KMS-11 (cell line): Measurements from ENCODE around the gene BCAS1.

Experiments
- H2AFZ ChIP-seq: fragments of 200-600 bp; sonication (generic); 2 replicates; pipeline ENCODE4 v1.6.1; 2016; ENCODE audit warnings: antibody characterized with exemption, mixed run types, low read depth
- H3K27ac ChIP-seq: fragments of 200-600 bp; sonication (generic); 2 replicates; pipeline ENCODE4 v1.6.1; 2016; ENCODE audit warnings: mild to moderate bottlenecking, mixed run types
- H3K27me3 ChIP-seq: fragments of 200-600 bp; sonication (generic); 2 replicates; pipeline ENCODE4 v1.6.1; 2017; ENCODE audit warnings: mild to moderate bottlenecking, low read depth, mixed run types, moderate library complexity; ENCODE audit not compliant: insufficient read depth
- H3K36me3 ChIP-seq: fragments of 200-600 bp; sonication (generic); 2 replicates; pipeline ENCODE4 v1.6.1; 2017; ENCODE audit warnings: mild to moderate bottlenecking, mixed run types; ENCODE audit not compliant: insufficient read depth
- H3K4me1 ChIP-seq: fragments of 200-600 bp; sonication (generic); 2 replicates; pipeline ENCODE4 v1.6.1; 2016; ENCODE audit warnings: mild to moderate bottlenecking, low read depth, mixed run types; ENCODE audit not compliant: poor library complexity, severe bottlenecking
- H3K4me2 ChIP-seq: fragments of 200-600 bp; sonication (generic); 2 replicates; pipeline ENCODE4 v1.7.0; 2016; ENCODE audit warnings: mild to moderate bottlenecking, mixed run types
- H3K4me3 ChIP-seq: fragments of 200-600 bp; sonication (generic); IDR thresholded peaks from 2 replicates; pipeline ENCODE4 v1.6.1; 2017; ENCODE audit warnings: low read depth, low read length, mixed read lengths; ENCODE audit not compliant: insufficient read depth
- H3K79me2 ChIP-seq: fragments of 200-600 bp; sonication (generic); 2 replicates; pipeline ENCODE4 v1.6.1; 2016; ENCODE audit warnings: low read depth, mixed run types; ENCODE audit not compliant: insufficient read depth
- H3K9ac ChIP-seq: fragments of 200-600 bp; sonication (generic); 2 replicates; pipeline ENCODE4 v1.6.1; 2016; ENCODE audit warnings: mild to moderate bottlenecking, mixed run types
- H4K20me1 ChIP-seq: fragments of 200-600 bp; sonication (generic); 2 replicates; pipeline ENCODE4 v1.6.1; 2016; ENCODE audit warnings: mild to moderate bottlenecking, mixed run types; ENCODE audit not compliant: insufficient read depth
- CTCF ChIP-seq: fragments of 200-600 bp; sonication (generic); conservative IDR thresholded peaks from 2 replicates; pipeline ENCODE4 v1.6.1; 2017; ENCODE audit warnings: low read depth, mild to moderate bottlenecking, antibody characterized with exemption, low read length, moderate library complexity, mixed read lengths

The BCAS1 gene

DNA sequence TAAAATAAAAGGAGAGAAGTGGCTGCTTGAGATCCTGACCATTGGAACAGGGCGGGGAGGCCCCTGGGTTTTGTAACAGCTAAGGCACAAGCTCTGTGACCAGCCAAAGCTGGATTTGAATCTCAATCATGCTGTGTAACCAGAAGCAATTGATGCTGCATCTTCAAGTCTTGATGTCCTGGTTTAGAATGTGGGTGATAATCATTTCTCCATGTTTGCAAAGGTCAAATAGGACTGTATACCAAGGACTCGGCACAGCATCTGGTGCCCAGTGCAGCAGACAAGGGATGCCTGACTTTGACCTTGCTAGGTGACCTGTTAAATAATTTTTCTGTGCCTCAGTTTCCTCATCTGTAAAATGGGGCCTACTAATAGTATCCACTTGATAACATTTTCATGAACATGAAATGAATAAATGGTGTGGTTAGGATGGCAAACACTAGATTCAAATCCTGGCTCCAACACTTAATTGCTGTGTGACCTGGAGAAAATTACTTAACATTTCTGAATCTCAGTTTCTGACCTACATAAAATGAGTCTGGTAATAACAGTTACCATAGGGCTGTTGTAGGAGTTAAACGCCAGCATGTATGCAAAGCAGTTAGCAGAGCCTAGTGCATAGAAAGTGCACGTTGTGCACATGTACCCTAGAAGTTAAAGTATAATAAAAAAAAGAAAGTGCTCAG is 46.3 kb upstream of the BCAS1 start:
- Histone ChIP-seq H3K79me2 (no peaks in the 10 kb centered on the region), H2AFZ (no peak overlapping the region), H3K4me3 (no peak overlapping the region), H3K4me2 (no peak overlapping the region), H3K9ac (no peak overlapping the region), H3K4me1 (no peaks in the 10 kb centered on the region), H4K20me1 (no peaks in the 10 kb centered on the region), H3K27ac (no peak overlapping the region), H3K36me3 (no peaks in the 10 kb centered on the region), H3K27me3 (no peaks in the 10 kb centered on the region)
- no peak for TF ChIP-seq CTCF

DNA sequence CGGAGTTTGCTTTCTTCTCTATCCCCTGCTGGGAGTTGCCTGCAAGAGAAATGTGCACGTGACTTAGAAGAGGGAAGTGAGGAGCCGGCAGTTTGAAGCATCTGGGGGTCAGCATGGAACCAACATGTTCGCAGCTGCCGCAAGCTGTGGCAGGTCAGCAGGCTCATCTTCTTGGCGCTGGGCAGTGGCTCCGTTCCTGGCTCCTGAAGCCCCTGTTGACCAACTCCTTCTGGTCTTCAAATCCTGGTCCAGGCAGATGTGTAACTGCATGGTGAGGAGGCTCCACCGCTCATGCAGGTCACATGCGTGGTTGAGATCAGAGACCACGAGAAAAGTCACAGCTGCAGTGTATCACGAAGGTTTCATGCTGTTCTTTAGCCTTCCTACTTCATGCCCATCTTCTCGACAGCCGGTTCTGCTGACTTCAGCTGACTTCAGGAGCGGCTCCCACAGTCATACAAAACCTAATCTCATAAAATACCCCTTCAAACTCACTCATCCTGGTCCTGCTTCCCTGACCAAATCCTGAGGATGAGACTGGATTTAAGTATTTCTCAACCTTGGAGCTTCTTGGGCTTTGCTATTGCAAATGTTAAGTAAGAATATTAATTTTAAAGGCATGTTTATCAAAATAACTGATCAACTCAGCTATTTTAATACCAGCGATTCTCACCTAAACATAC is 44.9 kb upstream of the BCAS1 start:
- no peak overlapping the region for H3K9ac ChIP-seq
- no peaks in the 10 kb centered on the region for H3K4me1 ChIP-seq
- no peaks in the 10 kb centered on the region for H3K27me3 ChIP-seq
- H3K4me3 ChIP-seq = no peak overlapping the region
- H2AFZ ChIP-seq = no peak overlapping the region
- H4K20me1 ChIP-seq = no peaks in the 10 kb centered on the region
- H3K36me3 ChIP-seq = no peaks in the 10 kb centered on the region
- H3K27ac ChIP-seq = no peak overlapping the region
- H3K4me2 ChIP-seq = no peak overlapping the region
- H3K79me2 ChIP-seq = no peaks in the 10 kb centered on the region
- TF ChIP-seq CTCF = no peak

DNA sequence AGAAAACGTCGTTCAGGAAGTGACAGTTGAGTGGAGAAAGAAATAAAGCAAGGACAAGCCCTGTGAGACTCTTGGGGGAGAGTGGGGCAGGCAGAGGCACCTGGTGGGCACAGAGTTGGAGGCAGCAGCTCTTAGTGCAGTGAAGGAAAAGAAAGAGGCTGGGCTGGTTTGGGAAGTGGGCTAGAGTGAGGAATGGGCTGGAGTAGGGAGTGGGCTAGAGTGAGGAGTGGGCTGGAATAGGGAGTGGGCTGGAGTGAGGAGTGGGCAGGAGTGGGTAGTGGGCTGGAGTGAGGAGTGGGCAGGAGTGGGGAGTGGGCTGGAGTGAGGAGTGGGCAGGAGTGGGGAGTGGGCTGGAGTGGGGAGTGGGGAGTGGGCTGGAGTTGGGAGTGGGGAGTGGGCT is 43.7 kb upstream of the BCAS1 start:
- H2AFZ ChIP-seq = no peak overlapping the region
- H4K20me1 ChIP-seq = no peaks in the 10 kb centered on the region
- TF ChIP-seq CTCF = no peak
- H3K79me2 ChIP-seq = no peaks in the 10 kb centered on the region
- no peak overlapping the region for H3K27ac ChIP-seq
- H3K36me3 ChIP-seq = no peaks in the 10 kb centered on the region
- no peak overlapping the region for H3K4me2 ChIP-seq
- no peaks in the 10 kb centered on the region for H3K27me3 ChIP-seq
- no peak overlapping the region for H3K9ac ChIP-seq
- no peak overlapping the region for H3K4me3 ChIP-seq
- H3K4me1 ChIP-seq = no peaks in the 10 kb centered on the region

GRCh38 chr20:54113566-54113965 is 43.2 kb upstream of the BCAS1 start:
- no peak overlapping the region for H3K4me3 ChIP-seq
- no peak overlapping the region for H3K9ac ChIP-seq
- H3K27ac ChIP-seq = no peak overlapping the region
- H3K27me3 ChIP-seq = no peaks in the 10 kb centered on the region
- H2AFZ ChIP-seq = no peak overlapping the region
- H4K20me1 ChIP-seq = no peaks in the 10 kb centered on the region
- H3K36me3 ChIP-seq = no peaks in the 10 kb centered on the region
- H3K79me2 ChIP-seq = no peaks in the 10 kb centered on the region
- no peaks in the 10 kb centered on the region for H3K4me1 ChIP-seq
- TF ChIP-seq CTCF = no peak
- no peak overlapping the region for H3K4me2 ChIP-seq
